HEK293T (cell line): ENCODE measurements around the gene XPO1.
"Not testable (repeated sequence)": the region's sequence is repeated elsewhere in the genome, so short reads cannot be mapped to it uniquely, and the experiment has no call there.

Experiments
- ARNT ChIP-seq: fragments of 450-650 bp; IDR thresholded peaks from 2 replicates; pipeline ENCODE4 v1.6.1; 2017; ENCODE audit warnings: mild to moderate bottlenecking
- BHLHE40 ChIP-seq: fragments of 450-650 bp; IDR thresholded peaks from 2 replicates; pipeline ENCODE4 v1.6.1; 2016; ENCODE audit warnings: mild to moderate bottlenecking, moderate library complexity, borderline replicate concordance
- CTBP1 ChIP-seq: fragments of 450-650 bp; IDR thresholded peaks from 2 replicates; pipeline ENCODE4 v1.6.1; 2016; ENCODE audit warnings: borderline replicate concordance
- ELF4 ChIP-seq: fragments of 450-650 bp; IDR thresholded peaks from 2 replicates; pipeline ENCODE4 v1.6.1; 2017; ENCODE audit warnings: antibody characterized with exemption
- FOXA1 ChIP-seq: fragments of 450-650 bp; IDR thresholded peaks from 2 replicates; pipeline ENCODE4 v1.6.1; 2016; ENCODE audit warnings: mild to moderate bottlenecking
- FOXM1 ChIP-seq: fragments of 450-650 bp; IDR thresholded peaks from 2 replicates; pipeline ENCODE4 v1.6.1; 2017; ENCODE audit warnings: mild to moderate bottlenecking, borderline replicate concordance
- HDGF ChIP-seq: fragments of 450-650 bp; IDR thresholded peaks from 2 replicates; pipeline ENCODE4 v1.6.1; 2017; ENCODE audit warnings: antibody characterized with exemption, borderline replicate concordance
- L3MBTL2 ChIP-seq: fragments of 450-650 bp; conservative IDR thresholded peaks from 2 replicates; pipeline ENCODE4 v1.6.1; 2016; ENCODE audit warnings: mild to moderate bottlenecking
- LEF1 ChIP-seq: fragments of 450-650 bp; IDR thresholded peaks from 2 replicates; pipeline ENCODE4 v1.6.1; 2017; ENCODE audit warnings: mild to moderate bottlenecking, borderline replicate concordance
- NFRKB ChIP-seq: fragments of 450-650 bp; IDR thresholded peaks from 2 replicates; pipeline ENCODE4 v1.6.1; 2016; ENCODE audit warnings: mild to moderate bottlenecking, moderate library complexity
- SP1 ChIP-seq: fragments of 450-650 bp; IDR thresholded peaks from 2 replicates; pipeline ENCODE4 v1.6.1; 2017
- SUZ12 ChIP-seq: fragments of 450-650 bp; IDR thresholded peaks from 2 replicates; pipeline ENCODE4 v1.6.1; 2016; ENCODE audit warnings: mild to moderate bottlenecking
- TARDBP ChIP-seq: fragments of 450-650 bp; IDR thresholded peaks from 2 replicates; pipeline ENCODE4 v1.6.1; 2016
- TF ChIP-seq, protein P1 (sequence below): fragments of 450-650 bp; IDR thresholded peaks from 2 replicates; pipeline ENCODE4 v1.6.1; 2016

DNA sequence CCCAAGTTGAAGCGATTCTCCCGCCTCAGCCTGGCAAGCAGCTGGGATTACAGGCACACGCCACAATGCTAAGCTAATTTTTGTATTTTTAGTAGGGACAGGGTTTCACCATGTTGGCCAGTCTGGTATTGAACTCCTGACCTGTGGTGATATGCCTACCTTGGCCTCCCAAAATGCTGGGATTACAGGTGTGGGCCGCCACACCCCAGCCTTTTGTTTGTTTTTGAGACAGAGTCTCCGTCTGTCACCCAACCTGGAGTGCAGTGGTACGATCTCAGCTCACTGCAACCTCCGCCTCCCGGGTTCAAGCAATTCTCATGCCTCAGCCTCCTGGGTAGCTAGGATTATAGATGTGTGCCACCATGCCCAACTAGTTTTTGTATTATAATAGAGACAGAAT, 83.2 kb downstream of the XPO1 start:
- TF ChIP-seq NFRKB, FOXA1, BHLHE40, TARDBP, FOXM1, SP1, CTBP1, LEF1, ELF4, ARNT, L3MBTL2, SUZ12, HDGF: not testable (repeated sequence)
- TF ChIP-seq, protein P1, sequence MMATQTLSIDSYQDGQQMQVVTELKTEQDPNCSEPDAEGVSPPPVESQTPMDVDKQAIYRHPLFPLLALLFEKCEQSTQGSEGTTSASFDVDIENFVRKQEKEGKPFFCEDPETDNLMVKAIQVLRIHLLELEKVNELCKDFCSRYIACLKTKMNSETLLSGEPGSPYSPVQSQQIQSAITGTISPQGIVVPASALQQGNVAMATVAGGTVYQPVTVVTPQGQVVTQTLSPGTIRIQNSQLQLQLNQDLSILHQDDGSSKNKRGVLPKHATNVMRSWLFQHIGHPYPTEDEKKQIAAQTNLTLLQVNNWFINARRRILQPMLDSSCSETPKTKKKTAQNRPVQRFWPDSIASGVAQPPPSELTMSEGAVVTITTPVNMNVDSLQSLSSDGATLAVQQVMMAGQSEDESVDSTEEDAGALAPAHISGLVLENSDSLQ: not testable (repeated sequence)
